SK-N-SH (cell line): ENCODE data around the gene MRPL24. TPM values are rescaled to one million over a fixed set of nuclear protein-coding genes. Genes with fewer than 3 reads are reported as not detected.

Experiments
- CTCF ChIA-PET: fragments of 300-600, 350-600 bp; formaldehyde crosslinking; extraction: SDS; loops from one replicate; lab custom pipeline; 2021; lab: Yijun Ruan, JAX
- POLR2A ChIA-PET: fragments of 350-600 bp; sonication (Branson Sonifier 250); formaldehyde crosslinking; extraction: SDS; loops from one replicate; lab custom pipeline; 2020; ENCODE audit warnings: antibody characterized with exemption, inconsistent platforms; lab: Yijun Ruan, JAX
- DNase-seq: peaks from one replicate; pipeline ENCODE4 v3.0.0; 2012
- H2AFZ ChIP-seq: fragments of 200-600 bp; sonication (generic); 2 replicates; pipeline ENCODE4 v1.8.1; 2016; ENCODE audit warnings: antibody characterized with exemption, mild to moderate bottlenecking, low read depth
- H3F3A ChIP-seq: fragments of 200-600 bp; sonication (generic); replicated peaks from 2 replicates; pipeline ENCODE3; 2016; ENCODE audit warnings: antibody characterized with exemption, mild to moderate bottlenecking; ENCODE audit not compliant: insufficient read depth
- H3K27ac ChIP-seq, 2 experiments: fragments of 200-500 bp in 1 of 2; fragments of 200-600 bp in 1 of 2; sonication (Bioruptor generic) in 1 of 2; sonication (generic), shearing (Covaris generic) in 1 of 2; 2 replicates each; pipeline versions ENCODE4 v1.5.1 to v1.6.1; 2014 to 2016; ENCODE audit warnings: low read depth in 2 of 2, inconsistent platforms in 1 of 2, low read length in 1 of 2, mild to moderate bottlenecking in 1 of 2, mixed read lengths in 1 of 2
- H3K27me3 ChIP-seq: fragments of 200-600 bp; sonication (generic), shearing (Covaris generic); 2 replicates; pipeline ENCODE4 v1.6.1; 2016; ENCODE audit warnings: mixed run types; ENCODE audit not compliant: insufficient read depth
- H3K36me3 ChIP-seq, 2 experiments: fragments of 200-500 bp in 1 of 2; fragments of 200-600 bp in 1 of 2; sonication (Bioruptor generic) in 1 of 2; sonication (generic) in 1 of 2; replicated peaks in 1 of 2; 2 replicates each; pipeline versions ENCODE3 to v1.5.1; 2014 to 2016; ENCODE audit warnings: low read length in 1 of 2, mild to moderate bottlenecking in 1 of 2; ENCODE audit not compliant: insufficient read depth in 2 of 2, control insufficient read depth in 1 of 2
- H3K4me1 ChIP-seq, 2 experiments: fragments of 200-500 bp in 1 of 2; fragments of 200-600 bp in 1 of 2; sonication (Bioruptor generic) in 1 of 2; sonication (generic), shearing (Covaris generic) in 1 of 2; 2 replicates each; pipeline versions ENCODE4 v1.5.1 to v1.6.1; 2014 to 2016; ENCODE audit warnings: low read depth in 1 of 2, low read length in 1 of 2, mixed run types in 1 of 2; ENCODE audit not compliant: insufficient read depth in 2 of 2, control insufficient read depth in 1 of 2
- H3K4me2 ChIP-seq: fragments of 200-600 bp; sonication (generic), shearing (Covaris generic); 2 replicates; pipeline ENCODE4 v1.6.1; 2017; ENCODE audit warnings: mixed run types
- H3K4me3 ChIP-seq, 2 experiments: fragments of 200-500 bp in 1 of 2; fragments of 200-600 bp in 1 of 2; sonication (Bioruptor generic) in 1 of 2; sonication (generic), shearing (Covaris generic) in 1 of 2; 2 replicates each; pipeline versions ENCODE4 v1.5.1 to v1.8.1; 2014 to 2016; ENCODE audit warnings: low read depth in 2 of 2, inconsistent platforms in 1 of 2, low read length in 1 of 2, mild to moderate bottlenecking in 1 of 2, mixed read lengths in 1 of 2, moderate library complexity in 1 of 2
- H3K79me2 ChIP-seq: fragments of 200-600 bp; sonication (generic); 2 replicates; pipeline ENCODE4 v1.8.1; 2017; ENCODE audit warnings: mild to moderate bottlenecking; ENCODE audit not compliant: insufficient read depth
- H3K9ac ChIP-seq: fragments of 200-600 bp; sonication (generic); 2 replicates; pipeline ENCODE4 v1.6.1; 2017; ENCODE audit warnings: mixed run types
- H3K9me2 ChIP-seq: fragments of 200-600 bp; sonication (generic); 2 replicates; pipeline ENCODE4 v1.6.1; 2017; ENCODE audit warnings: mixed run types
- H3K9me3 ChIP-seq: fragments of 200-600 bp; sonication (generic); 2 replicates; pipeline ENCODE4 v1.6.1; 2017; ENCODE audit warnings: mixed run types, mild to moderate bottlenecking, moderate library complexity
- H4K20me1 ChIP-seq: fragments of 200-600 bp; sonication (generic); 2 replicates; pipeline ENCODE4 v1.6.1; 2017; ENCODE audit warnings: mild to moderate bottlenecking, mixed run types; ENCODE audit not compliant: insufficient read depth
- CHD2 ChIP-seq: fragments of 150-350 bp; IDR thresholded peaks from 2 replicates; pipeline ENCODE4 v1.6.1; 2018; ENCODE audit warnings: low read length; ENCODE audit not compliant: partially characterized antibody
- ELF1 ChIP-seq: IDR thresholded peaks from 2 replicates; pipeline ENCODE4 v1.4.0; 2012
- FOSL2 ChIP-seq: IDR thresholded peaks from 2 replicates; pipeline ENCODE4 v1.4.0; 2012; ENCODE audit warnings: low read depth, mild to moderate bottlenecking, moderate library complexity, borderline replicate concordance
- FOXJ3 ChIP-seq: sonication (generic); formaldehyde crosslinking; IDR thresholded peaks from 2 replicates; pipeline ENCODE4 v1.5.1; 2020; ENCODE audit warnings: mild to moderate bottlenecking, missing genetic modification reagents
- GABPA ChIP-seq: IDR thresholded peaks from 2 replicates; pipeline ENCODE4 v1.4.0; 2012; ENCODE audit warnings: low read depth, mild to moderate bottlenecking
- GATA2 ChIP-seq: sonication (generic); formaldehyde crosslinking; IDR thresholded peaks from 2 replicates; pipeline ENCODE4 v1.5.0; 2020; ENCODE audit warnings: mild to moderate bottlenecking, missing genetic modification reagents
- JUND ChIP-seq: IDR thresholded peaks from 2 replicates; pipeline ENCODE4 v1.4.0; 2012
- MXI1 ChIP-seq: IDR thresholded peaks from 2 replicates; pipeline ENCODE4 v1.6.1; 2012; ENCODE audit warnings: mild to moderate bottlenecking, low read depth, low read length, improper control_type of control experiment
- NRF1 ChIP-seq: IDR thresholded peaks from 2 replicates; pipeline ENCODE4 v1.6.1; 2012; ENCODE audit warnings: low read depth, mild to moderate bottlenecking, low read length
- POLR2AphosphoS5 ChIP-seq: IDR thresholded peaks from 2 replicates; pipeline ENCODE4 v1.6.1; 2012; ENCODE audit warnings: low read depth, low read length
- RAD21 ChIP-seq: IDR thresholded peaks from 2 replicates; pipeline ENCODE4 v1.6.1; 2012; ENCODE audit warnings: mild to moderate bottlenecking, low read length
- SMC3 ChIP-seq: IDR thresholded peaks from 2 replicates; pipeline ENCODE4 v1.6.1; 2012; ENCODE audit warnings: low read depth, low read length, improper control_type of control experiment
- TAF1 ChIP-seq: IDR thresholded peaks from 2 replicates; pipeline ENCODE4 v1.6.1; 2012; ENCODE audit warnings: low read depth, mild to moderate bottlenecking, low read length, moderate library complexity, borderline replicate concordance
- TEAD4 ChIP-seq: IDR thresholded peaks from 2 replicates; pipeline ENCODE4 v1.4.0; 2012; ENCODE audit warnings: mild to moderate bottlenecking, borderline replicate concordance; ENCODE audit not compliant: insufficient read depth
- WGBS: methylation state at CpG from one replicate; pipeline ENCODE4 v1.1.6; 2017; ENCODE audit warnings: low lambda C conversion rate; 5-methylcytosine and 5-hydroxymethylcytosine counted together
- polyA plus RNA-seq, 3 experiments: library from polyadenylated mRNA; depleted of rRNA; stranded (reverse); fragments of >200 nt; gene quantifications; 2 replicates each; pipeline ENCODE4 v1.2.3, GENCODE V29; 2012
- TF ChIP-seq, protein P1 (sequence below): IDR thresholded peaks from 2 replicates; pipeline ENCODE4 v1.4.0; 2012; ENCODE audit warnings: low read depth
- TF ChIP-seq, protein P2 (sequence below): IDR thresholded peaks from 2 replicates; pipeline ENCODE4 v1.4.0; 2012; ENCODE audit warnings: low read depth, borderline replicate concordance

Gene MRPL24
- polyA plus RNA-seq, 1 of the 3 experiments (the other 2 are of a cell fraction), result 149 TPM

DNA sequence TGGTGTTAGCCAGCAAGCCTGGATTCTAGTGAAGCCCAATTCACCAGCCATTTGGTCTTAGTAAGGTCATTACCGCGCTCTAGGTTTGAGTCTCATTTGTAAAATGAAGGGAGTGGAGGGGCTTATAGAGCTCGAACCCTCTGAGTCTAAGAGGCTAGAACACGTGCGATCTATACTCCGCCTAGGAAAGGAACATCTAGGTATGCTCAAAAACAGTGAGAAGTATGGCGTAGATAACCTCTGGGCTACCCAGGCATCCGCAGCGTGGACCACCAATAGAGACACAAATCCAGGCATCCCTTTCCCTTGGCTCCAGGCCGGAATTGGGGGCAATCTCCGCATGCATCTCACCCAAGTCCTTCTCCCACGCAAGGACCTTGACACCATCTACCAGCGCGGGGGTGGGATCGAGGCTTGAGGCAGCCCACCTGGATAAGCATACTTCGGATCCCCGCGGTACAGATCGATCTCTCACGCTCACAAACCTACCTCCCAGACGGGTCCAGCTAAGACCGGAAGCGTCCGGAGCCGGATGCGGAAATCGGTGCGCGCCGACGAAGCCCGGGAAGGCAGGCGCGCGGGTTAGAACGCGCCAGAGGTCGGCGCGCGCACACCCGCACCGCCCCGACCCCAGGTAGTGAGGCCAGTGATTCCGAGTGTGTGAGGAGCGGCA lies 12.8 kb downstream of the MRPL24 start, which contains the start of gene METTL25B:
TSS of gene METTL25B (plus strand) at position 544 of the 673 bp plus-strand sequence. CDS start 636 bp downstream, outside the sequence.
- TF ChIP-seq SMC3 (0 out of 2 replicates have a peak, but pooled peaks have one; percentile 10), CHD2 (no peak), RAD21 (peak; percentile 9; the same call in 1 of the 2 replicates), POLR2AphosphoS5 (peak; percentile 53; the same call in 1 of the 2 replicates), TAF1 (peak; percentile 54), GABPA (peak; percentile 88), NRF1 (peak; percentile 57), ELF1 (peak; percentile 72; the same call in 1 of the 2 replicates), TEAD4 (no peak)
- TF ChIP-seq, protein P1, sequence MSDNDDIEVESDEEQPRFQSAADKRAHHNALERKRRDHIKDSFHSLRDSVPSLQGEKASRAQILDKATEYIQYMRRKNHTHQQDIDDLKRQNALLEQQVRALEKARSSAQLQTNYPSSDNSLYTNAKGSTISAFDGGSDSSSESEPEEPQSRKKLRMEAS, result peak; percentile 70
- H3K27me3 ChIP-seq, result no peaks in the 10 kb centered on the region
- under 1% methylated on average over 29 of the region's 46 CpGs for WGBS
- H3K4me1 ChIP-seq, result peaks cover 28 to 57% of the 10 kb centered on the region in 2 experiments
- DNase-seq, result peak; percentile 87
- peak within 1 kb of the TSS; percentile 76 to 87 for H3K4me3 ChIP-seq
- H2AFZ ChIP-seq, result peak within 1 kb of the TSS; percentile 84
- H3K4me2 ChIP-seq, result peak within 1 kb of the TSS; percentile 95
- H3K79me2 ChIP-seq, result peaks cover 72% of the 10 kb centered on the region
- H3K36me3 ChIP-seq, result peaks cover 24 to 33% of the 10 kb centered on the region in 2 experiments
- peaks cover 39% of the 10 kb centered on the region for H4K20me1 ChIP-seq
- no peaks in the 10 kb centered on the region for H3K9me2 ChIP-seq
- peaks cover 13% of the 10 kb centered on the region for H3F3A ChIP-seq
- H3K9me3 ChIP-seq, result no peaks in the 10 kb centered on the region
- peak within 1 kb of the TSS; percentile 93 for H3K9ac ChIP-seq
- CTCF ChIA-PET, result interaction anchor here (1.4 to 38.0 kb wide), 16 partner anchors 13 to 200 kb away, joined by 4 to 2702 read pairs (median 30); partner anchors contain the start of genes CRABP2, HDGF, INSRR and MRPL24
- POLR2A ChIA-PET, result interaction anchor here (0.6 to 3.6 kb wide), 17 partner anchors 13 to 133 kb away, joined by 3 to 25 read pairs (median 5); partner anchors contain the start of genes CRABP2, HDGF, MRPL24 and NES
- H3K27ac ChIP-seq, result peak within 1 kb of the TSS; percentile 83 to 88

DNA sequence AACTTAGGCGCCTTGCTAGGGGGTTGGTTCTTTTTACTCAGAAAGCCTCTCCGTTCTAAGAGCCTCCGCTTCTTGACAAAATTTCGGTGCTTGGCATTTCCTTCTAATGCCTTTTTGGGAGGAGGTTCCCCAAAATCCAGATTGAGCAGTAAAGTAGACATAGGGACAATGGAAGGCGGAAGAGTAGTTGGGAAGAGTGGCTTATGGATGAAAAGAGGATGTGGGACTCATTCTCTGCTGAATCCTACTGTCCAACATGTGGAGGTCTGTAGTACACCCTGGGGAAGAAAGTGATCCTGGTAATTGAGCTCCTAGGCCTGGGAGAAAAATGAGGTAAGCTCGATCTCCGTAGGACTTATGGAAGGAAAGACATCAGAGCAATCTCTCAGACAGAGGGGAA lies 13.4 kb downstream of the MRPL24 start:
- ChIA-PET CTCF (interaction anchor here (0.7 to 38.0 kb wide), 23 partner anchors 14 to 207 kb away, joined by 3 to 2702 read pairs (median 15); partner anchors contain the start of genes CRABP2, HDGF, INSRR and MRPL24), POLR2A (interaction anchor here (0.8 to 3.6 kb wide), 8 partner anchors 12 to 134 kb away, joined by 3 to 25 read pairs (median 4); partner anchors contain the start of genes HDGF and PRCC)
- H4K20me1 ChIP-seq, result peaks cover 41% of the 10 kb centered on the region

More for the DNA sequence above, 13.4 kb downstream of the MRPL24 start:
- Histone ChIP-seq H3K9me2 (no peaks in the 10 kb centered on the region), H3K9ac (peak overlapping the region; percentile 93), H3K79me2 (peaks cover 78% of the 10 kb centered on the region), H3F3A (peaks cover 13% of the 10 kb centered on the region)
- DNase-seq, result no peak
- no peak for TF ChIP-seq POLR2AphosphoS5
- no peak for TF ChIP-seq FOXJ3 (CRISPR knock-in tag)
- no peak for TF ChIP-seq FOSL2
- TF ChIP-seq GATA2 (CRISPR knock-in tag), result no peak
- no peak for TF ChIP-seq JUND
- TF ChIP-seq MXI1, result no peak
- TF ChIP-seq, protein P2, sequence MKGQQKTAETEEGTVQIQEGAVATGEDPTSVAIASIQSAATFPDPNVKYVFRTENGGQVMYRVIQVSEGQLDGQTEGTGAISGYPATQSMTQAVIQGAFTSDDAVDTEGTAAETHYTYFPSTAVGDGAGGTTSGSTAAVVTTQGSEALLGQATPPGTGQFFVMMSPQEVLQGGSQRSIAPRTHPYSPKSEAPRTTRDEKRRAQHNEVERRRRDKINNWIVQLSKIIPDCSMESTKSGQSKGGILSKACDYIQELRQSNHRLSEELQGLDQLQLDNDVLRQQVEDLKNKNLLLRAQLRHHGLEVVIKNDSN, result no peak
- no peak for TF ChIP-seq NRF1
- TF ChIP-seq, all 33 proteins: peak for 0
- peak overlapping the region; percentile 76 to 87 for H3K4me3 ChIP-seq
- peak overlapping the region; percentile 89 for H3K4me2 ChIP-seq
- H3K27ac ChIP-seq, result peak overlapping the region; percentile 83 to 88; a peak in 3 of 4 replicates
- 41% methylated on average over 7 of the region's 7 CpGs for WGBS
- H3K36me3 ChIP-seq, result peaks cover 24 to 32% of the 10 kb centered on the region in 2 experiments
- H3K4me1 ChIP-seq, result peaks cover 28 to 57% of the 10 kb centered on the region in 2 experiments
- no peaks in the 10 kb centered on the region for H3K27me3 ChIP-seq
- H2AFZ ChIP-seq, result no peak overlapping the region
- H3K9me3 ChIP-seq, result no peaks in the 10 kb centered on the region
